Measurements from ENCODE around the gene CXCL12.

CXCL12 gene

GRCh38 chr10:44332465-44332864, 52.4 kb downstream of the CXCL12 start:
- Histone ChIP-seq H3K9me3 (ENCODE audit: severe bottlenecking) (no peaks in the 10 kb centered on the region), H3K27me3 (ENCODE audit: insufficient read depth, poor library complexity, severe bottlenecking) (no peaks in the 10 kb centered on the region), H3K27ac (ENCODE audit: poor library complexity, severe bottlenecking) (no peak overlapping the region), H3K36me3 (ENCODE audit: low read depth) (no peaks in the 10 kb centered on the region), H3K4me1 (ENCODE audit: insufficient read depth, poor library complexity, severe bottlenecking) (no peaks in the 10 kb centered on the region), H3K4me3 (ENCODE audit: severe bottlenecking) (no peak overlapping the region)
- no peak for DNase-seq (ENCODE audit: low spot score)
- no peak for TF ChIP-seq CTCF (IDR thresholded peaks at IDR 0.05; ENCODE audit: poor library complexity, severe bottlenecking)
- ATAC-seq (ENCODE audit: low read depth), result no peak

- no peak overlapping the region for H3K27ac ChIP-seq (ENCODE audit: poor library complexity, severe bottlenecking)
- H3K4me1 ChIP-seq (ENCODE audit: insufficient read depth, poor library complexity, severe bottlenecking), result no peaks in the 10 kb centered on the region
- no peak overlapping the region for H3K4me3 ChIP-seq (ENCODE audit: severe bottlenecking)
- no peak for TF ChIP-seq CTCF (IDR thresholded peaks at IDR 0.05; ENCODE audit: poor library complexity, severe bottlenecking)
- no peaks in the 10 kb centered on the region for H3K9me3 ChIP-seq (ENCODE audit: severe bottlenecking)
- DNase-seq (ENCODE audit: low spot score) (no peak), ATAC-seq (ENCODE audit: low read depth) (no peak)
- H3K36me3 ChIP-seq (ENCODE audit: low read depth), result no peaks in the 10 kb centered on the region
- no peaks in the 10 kb centered on the region for H3K27me3 ChIP-seq (ENCODE audit: insufficient read depth, poor library complexity, severe bottlenecking)
These were observed 54.5 kb downstream of the CXCL12 start for GRCh38 chr10:44330431-44330830.

- Histone ChIP-seq H3K4me3 (ENCODE audit: severe bottlenecking) (no peak overlapping the region), H3K27ac (ENCODE audit: poor library complexity, severe bottlenecking) (no peak overlapping the region), H3K27me3 (ENCODE audit: insufficient read depth, poor library complexity, severe bottlenecking) (no peaks in the 10 kb centered on the region), H3K36me3 (ENCODE audit: low read depth) (no peaks in the 10 kb centered on the region), H3K9me3 (ENCODE audit: severe bottlenecking) (no peaks in the 10 kb centered on the region), H3K4me1 (ENCODE audit: insufficient read depth, poor library complexity, severe bottlenecking) (no peaks in the 10 kb centered on the region)
- DNase-seq (ENCODE audit: low spot score) (no peak), ATAC-seq (ENCODE audit: low read depth) (no peak)
- TF ChIP-seq CTCF (IDR thresholded peaks at IDR 0.05; ENCODE audit: poor library complexity, severe bottlenecking), result no peak
These were observed 57.4 kb downstream of the CXCL12 start for GRCh38 chr10:44327461-44327860.
